ENCODE measurements around the gene TELO2. TPM values are rescaled to one million over a fixed set of nuclear protein-coding genes. Genes with fewer than 3 reads are reported as not detected.

The TELO2 gene
- polyA plus RNA-seq, 3 donors = 7.3 to 58.1 (median 11.4) TPM

GRCh38 chr16:1495211-1495888, 2.2 kb downstream of the TELO2 start:
- 86% methylated on average over 38 of the region's 39 CpGs for WGBS (ENCODE audit: insufficient coverage)
- H3K79me2 ChIP-seq (ENCODE audit: insufficient read depth, low read length) = peaks cover 20% of the 10 kb centered on the region
- no peak for DNase-seq
- H3K27me3 ChIP-seq (ENCODE audit: control insufficient read depth in 2 of 2, insufficient read depth in 2 of 2, low read length in 2 of 2) = no peaks in the 10 kb centered on the region
- peaks cover 22 to 27% of the 10 kb centered on the region in 2 donors for H3K4me1 ChIP-seq (ENCODE audit: control insufficient read depth in 1 of 2, insufficient read depth in 2 of 2, low read length in 2 of 2)
- Mint-ChIP-seq H3K27ac (no peak overlapping the region), H3K36me3 (peaks cover 22 to 50% of the 10 kb centered on the region in 2 donors), H3K27me3 (ENCODE audit: low read depth in 3 of 3) (peaks cover 0 to 2% (median 0%) of the 10 kb centered on the region in 3 donors), H3K9me3 (peaks cover 0 to 2% (median 0%) of the 10 kb centered on the region in 7 donors), H3K4me1 (peaks cover 19% of the 10 kb centered on the region), H3K4me3 (no peak overlapping the region)
- TF ChIP-seq CTCF (IDR thresholded peaks at IDR 0.05) = no peak
- no peak overlapping the region for H3K4me2 ChIP-seq (replicated peaks; ENCODE audit: extremely low read depth, low read length, poor library complexity, severe bottlenecking)
- no peak overlapping the region for H3K4me3 ChIP-seq (replicated peaks in 1 of 3; ENCODE audit: low read depth in 2 of 3, low read length in 3 of 3)
- no peak overlapping the region for H3K9ac ChIP-seq (ENCODE audit: insufficient read depth, low read length, poor library complexity, severe bottlenecking)
- peaks cover 52 to 58% of the 10 kb centered on the region in 2 donors for H3K36me3 ChIP-seq (replicated peaks in 1 of 2; ENCODE audit: control insufficient read depth in 1 of 2, insufficient read depth in 2 of 2, low read length in 2 of 2)
- no peak overlapping the region for H2AFZ ChIP-seq (ENCODE audit: insufficient read depth, low read depth, low read length, poor library complexity, severe bottlenecking)
- intact Hi-C loops (cut with micrococcal nuclease) = no loop called here
- H3K9me3 ChIP-seq (replicated peaks in 1 of 2; ENCODE audit: control insufficient read depth in 1 of 2, insufficient read depth in 1 of 2, low read length in 2 of 2) = no peaks in the 10 kb centered on the region
- no peaks in the 10 kb centered on the region for H4K20me1 ChIP-seq (ENCODE audit: insufficient read depth, low read length)
- no peak overlapping the region for H3K27ac ChIP-seq (ENCODE audit: low read depth in 1 of 2, low read length in 2 of 2)

GRCh38 chr16:1495889-1496262, 2.7 kb downstream of the TELO2 start:
- peaks cover 0 to 2% (median 0%) of the 10 kb centered on the region in 3 donors for H3K27me3 Mint-ChIP-seq (ENCODE audit: low read depth in 3 of 3)
- intact Hi-C loops (cut with micrococcal nuclease) = no loop called here

More at GRCh38 chr16:1495889-1496262, 2.7 kb downstream of the TELO2 start:
- H3K4me3 Mint-ChIP-seq = no peak overlapping the region
- no peak for DNase-seq
- H3K4me2 ChIP-seq (replicated peaks; ENCODE audit: extremely low read depth, low read length, poor library complexity, severe bottlenecking) = no peak overlapping the region
- WGBS (ENCODE audit: insufficient coverage) = 97% methylated on average over 24 of the region's 25 CpGs
- no peak overlapping the region for H3K27ac ChIP-seq (ENCODE audit: low read depth in 1 of 2, low read length in 2 of 2)
- H3K27ac Mint-ChIP-seq = no peak overlapping the region
- peaks cover 19% of the 10 kb centered on the region for H3K4me1 Mint-ChIP-seq
- no peaks in the 10 kb centered on the region for H4K20me1 ChIP-seq (ENCODE audit: insufficient read depth, low read length)
- peaks cover 25 to 53% of the 10 kb centered on the region in 2 donors for H3K36me3 Mint-ChIP-seq
- no peak overlapping the region for H2AFZ ChIP-seq (ENCODE audit: insufficient read depth, low read depth, low read length, poor library complexity, severe bottlenecking)
- peaks cover 20% of the 10 kb centered on the region for H3K79me2 ChIP-seq (ENCODE audit: insufficient read depth, low read length)
- H3K27me3 ChIP-seq (ENCODE audit: control insufficient read depth in 2 of 2, insufficient read depth in 2 of 2, low read length in 2 of 2) = no peaks in the 10 kb centered on the region
- H3K9me3 ChIP-seq (replicated peaks in 1 of 2; ENCODE audit: control insufficient read depth in 1 of 2, insufficient read depth in 1 of 2, low read length in 2 of 2) = no peaks in the 10 kb centered on the region
- H3K9ac ChIP-seq (ENCODE audit: insufficient read depth, low read length, poor library complexity, severe bottlenecking) = no peak overlapping the region
- no peak overlapping the region for H3K4me3 ChIP-seq (replicated peaks in 1 of 3; ENCODE audit: low read depth in 2 of 3, low read length in 3 of 3)
- peaks cover 0 to 2% (median 0%) of the 10 kb centered on the region in 7 donors for H3K9me3 Mint-ChIP-seq
- no peak for TF ChIP-seq CTCF (IDR thresholded peaks at IDR 0.05)
- H3K36me3 ChIP-seq (replicated peaks in 1 of 2; ENCODE audit: control insufficient read depth in 1 of 2, insufficient read depth in 2 of 2, low read length in 2 of 2) = peaks cover 57 to 63% of the 10 kb centered on the region in 2 donors
- peaks cover 22 to 27% of the 10 kb centered on the region in 2 donors for H3K4me1 ChIP-seq (ENCODE audit: control insufficient read depth in 1 of 2, insufficient read depth in 2 of 2, low read length in 2 of 2)

All from CD14-positive monocyte (primary cell).